ENCODE measurements around the gene TNPO2. TPM values are rescaled to one million over a fixed set of nuclear protein-coding genes. Genes with fewer than 3 reads are reported as not detected.

Gene TNPO2
- total RNA-seq, 4 donors from 2014 or later = 42.8 to 71.9 (median 62.8) TPM

DNA sequence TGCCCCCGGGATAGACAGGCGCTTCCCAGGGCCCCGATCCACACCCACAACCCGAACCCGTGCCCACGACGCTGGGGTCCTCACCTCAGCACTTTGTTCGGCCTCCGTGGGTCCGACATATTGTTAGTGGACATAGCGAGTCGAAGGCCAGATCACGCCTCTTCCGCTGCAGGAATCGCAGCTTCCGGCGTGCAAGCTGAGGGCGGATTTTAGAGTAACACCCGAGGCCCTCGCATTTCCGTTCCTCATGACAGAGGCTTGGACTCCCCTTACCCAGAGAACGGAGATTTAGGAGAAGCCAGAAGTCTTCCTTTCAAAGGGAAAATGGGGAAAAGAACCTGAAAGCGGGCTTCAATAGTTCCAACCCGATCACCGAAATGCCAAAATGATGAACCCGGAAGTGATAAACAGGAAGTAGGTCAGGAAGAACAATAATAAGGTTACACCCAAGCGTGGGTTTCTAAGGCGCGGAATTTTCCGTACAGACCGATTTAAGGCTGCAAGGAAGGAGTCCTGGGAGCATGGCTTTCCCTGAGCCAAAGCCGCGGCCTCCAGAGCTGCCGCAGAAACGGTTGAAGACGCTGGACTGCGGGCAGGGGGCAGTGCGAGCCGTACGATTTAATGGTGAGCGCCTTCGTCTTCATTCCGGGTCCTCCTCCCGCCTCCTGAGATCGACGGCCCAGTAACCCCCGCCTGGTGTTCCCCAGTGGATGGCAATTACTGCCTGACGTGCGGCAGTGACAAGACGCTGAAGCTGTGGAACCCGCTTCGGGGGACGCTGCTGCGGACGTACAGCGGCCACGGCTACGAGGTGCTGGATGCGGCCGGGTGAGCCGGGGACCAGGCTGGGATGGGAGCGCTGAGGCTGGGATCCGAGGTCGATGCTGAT, 54.2 kb downstream of the TNPO2 start:
- TF ChIP-seq EP300 (IDR thresholded peaks at IDR 0.05) (no peak), POLR2AphosphoS5 (IDR thresholded peaks at IDR 0.05) (peak; percentile 77 to 81)
- TF ChIP-seq, protein P1, sequence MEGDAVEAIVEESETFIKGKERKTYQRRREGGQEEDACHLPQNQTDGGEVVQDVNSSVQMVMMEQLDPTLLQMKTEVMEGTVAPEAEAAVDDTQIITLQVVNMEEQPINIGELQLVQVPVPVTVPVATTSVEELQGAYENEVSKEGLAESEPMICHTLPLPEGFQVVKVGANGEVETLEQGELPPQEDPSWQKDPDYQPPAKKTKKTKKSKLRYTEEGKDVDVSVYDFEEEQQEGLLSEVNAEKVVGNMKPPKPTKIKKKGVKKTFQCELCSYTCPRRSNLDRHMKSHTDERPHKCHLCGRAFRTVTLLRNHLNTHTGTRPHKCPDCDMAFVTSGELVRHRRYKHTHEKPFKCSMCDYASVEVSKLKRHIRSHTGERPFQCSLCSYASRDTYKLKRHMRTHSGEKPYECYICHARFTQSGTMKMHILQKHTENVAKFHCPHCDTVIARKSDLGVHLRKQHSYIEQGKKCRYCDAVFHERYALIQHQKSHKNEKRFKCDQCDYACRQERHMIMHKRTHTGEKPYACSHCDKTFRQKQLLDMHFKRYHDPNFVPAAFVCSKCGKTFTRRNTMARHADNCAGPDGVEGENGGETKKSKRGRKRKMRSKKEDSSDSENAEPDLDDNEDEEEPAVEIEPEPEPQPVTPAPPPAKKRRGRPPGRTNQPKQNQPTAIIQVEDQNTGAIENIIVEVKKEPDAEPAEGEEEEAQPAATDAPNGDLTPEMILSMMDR (IDR thresholded peaks at IDR 0.05) = peak in 1 of 3 experiments; percentile 22
- Histone ChIP-seq H3K27me3 (no peaks in the 10 kb centered on the region), H3K4me1 (peaks cover 38 to 63% (median 50%) of the 10 kb centered on the region in 4 donors), H3K4me3 (peak overlapping the region; percentile 66 to 92 (median 72)), H3K9me3 (no peaks in the 10 kb centered on the region), H3K36me3 (peaks cover 18 to 42% (median 34%) of the 10 kb centered on the region in 4 donors), H3K27ac (replicated peaks in 1 of 4) (peak overlapping the region; percentile 89 to 94 (median 92))
- intact Hi-C loops (cut with DNase I) = loop anchor here (5.0 kb wide), 1 partner anchor 53 kb away; the partner anchor contains the start of gene TNPO2
- DNase-seq (ENCODE audit: extremely low spot score) = peak; percentile 97
- WGBS = 0% methylated on average over 17 of the region's 64 CpGs

DNA sequence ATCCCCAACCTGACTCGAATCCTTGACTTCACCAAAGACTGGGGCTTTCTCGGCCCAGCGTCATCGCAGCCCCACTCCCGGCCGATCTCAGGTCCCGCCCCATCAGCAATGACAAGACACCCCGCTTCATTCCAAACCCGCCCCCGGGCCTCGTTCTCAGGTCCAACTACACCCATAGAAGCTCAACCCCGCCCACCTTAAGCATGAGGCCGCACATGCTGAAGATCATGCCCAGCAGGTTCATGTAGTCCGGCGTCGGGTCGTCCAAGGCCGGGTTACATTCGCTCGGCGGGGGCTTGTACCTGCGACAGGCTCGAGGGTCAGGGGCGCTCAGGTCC, 54.8 kb downstream of the TNPO2 start:
- under 1% methylated on average over 17 of the region's 24 CpGs for WGBS
- Histone ChIP-seq H3K27me3 (no peaks in the 10 kb centered on the region), H3K27ac (replicated peaks in 1 of 4) (peak overlapping the region; percentile 89 to 94 (median 92)), H3K4me3 (peak overlapping the region; percentile 66 to 92 (median 72)), H3K9me3 (no peaks in the 10 kb centered on the region), H3K4me1 (peaks cover 38 to 68% (median 52%) of the 10 kb centered on the region in 4 donors), H3K36me3 (peaks cover 13 to 42% (median 34%) of the 10 kb centered on the region in 4 donors)
- DNase-seq (ENCODE audit: extremely low spot score) = peak; percentile 93
- intact Hi-C loops (cut with DNase I) = no loop called here
- TF ChIP-seq EP300 (IDR thresholded peaks at IDR 0.05) = no peak
- no peak for TF ChIP-seq POLR2AphosphoS5 (IDR thresholded peaks at IDR 0.05)
- TF ChIP-seq POLR2A (IDR thresholded peaks at IDR 0.05; ENCODE audit: low read depth) = no peak
- TF ChIP-seq, protein P1 (IDR thresholded peaks at IDR 0.05) = no peak

DNA sequence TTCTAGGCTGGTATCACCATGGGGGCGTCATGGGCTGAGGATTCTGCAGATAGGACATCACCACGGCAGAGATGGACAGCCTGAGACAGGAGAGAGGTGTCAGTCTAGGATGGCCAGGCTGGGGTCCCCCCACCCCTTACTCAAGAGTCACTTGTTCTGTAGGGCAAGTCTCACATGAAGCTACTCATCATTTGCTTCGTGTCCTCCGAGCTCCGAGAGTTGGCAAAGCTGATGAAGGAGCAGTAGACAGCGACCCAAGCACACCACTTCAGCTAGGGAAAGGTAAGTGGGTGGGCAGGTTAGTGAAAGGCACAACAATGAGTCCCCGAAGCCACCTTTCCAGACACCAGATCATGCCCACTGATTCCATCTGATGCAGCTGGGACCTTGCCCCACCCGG, 55.4 kb downstream of the TNPO2 start:
- Histone ChIP-seq H3K36me3 (peaks cover 10 to 42% (median 34%) of the 10 kb centered on the region in 4 donors), H3K4me3 (peak overlapping the region; percentile 66 to 92 (median 72)), H3K27ac (replicated peaks in 1 of 4) (peak overlapping the region; percentile 89 to 94 (median 92)), H3K9me3 (no peaks in the 10 kb centered on the region), H3K4me1 (peaks cover 38 to 68% (median 52%) of the 10 kb centered on the region in 4 donors), H3K27me3 (no peaks in the 10 kb centered on the region)
- TF ChIP-seq POLR2A (IDR thresholded peaks at IDR 0.05; ENCODE audit: low read depth) = no peak
- DNase-seq (ENCODE audit: extremely low spot score) = no peak
- WGBS = 68% methylated on average over 8 of the region's 8 CpGs
- intact Hi-C loops (cut with DNase I) = no loop called here

DNA sequence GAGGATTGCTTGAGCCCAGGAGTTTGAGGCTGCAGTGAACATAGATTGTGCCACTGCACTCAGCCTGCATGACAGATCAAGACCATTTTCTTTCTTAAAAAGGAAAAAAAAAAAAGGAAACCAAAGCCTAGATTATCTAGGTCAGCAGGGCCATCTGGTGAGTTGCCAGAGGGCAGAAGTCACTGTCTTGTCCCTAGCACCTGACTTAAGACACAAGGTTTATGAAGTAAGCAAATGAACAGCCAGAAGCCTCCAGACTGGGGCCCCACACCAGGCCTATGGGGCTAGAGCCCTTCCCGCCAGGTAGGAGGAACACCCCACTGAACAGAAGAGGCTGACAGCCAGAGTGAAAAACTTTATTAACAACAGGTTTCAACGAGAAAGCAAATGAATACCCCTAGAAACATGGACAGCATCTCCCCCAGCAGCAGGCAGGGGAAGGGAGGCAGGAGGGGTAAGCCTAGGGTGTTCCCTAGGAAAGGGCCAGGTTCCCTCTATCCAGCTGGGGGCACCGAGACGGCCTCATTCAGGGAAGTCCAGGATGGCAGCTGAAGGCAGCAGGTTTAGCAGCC, 55.9 kb downstream of the TNPO2 start:
- peak overlapping the region; percentile 77 to 94 (median 88) for H3K27ac ChIP-seq (replicated peaks in 1 of 4)
- DNase-seq (ENCODE audit: extremely low spot score) = no peak
- peaks cover 38 to 68% (median 52%) of the 10 kb centered on the region in 4 donors for H3K4me1 ChIP-seq
- H3K36me3 ChIP-seq = peaks cover 12 to 42% (median 34%) of the 10 kb centered on the region in 4 donors
- H3K27me3 ChIP-seq = no peaks in the 10 kb centered on the region
- WGBS = 80% methylated on average over 4 of the region's 4 CpGs
- intact Hi-C loops (cut with DNase I) = no loop called here
- TF ChIP-seq POLR2AphosphoS5 (IDR thresholded peaks at IDR 0.05) = no peak
- no peak for TF ChIP-seq POLR2A (IDR thresholded peaks at IDR 0.05; ENCODE audit: low read depth)
- no peak for TF ChIP-seq EP300 (IDR thresholded peaks at IDR 0.05)
- TF ChIP-seq, protein P1 (IDR thresholded peaks at IDR 0.05) = no peak
- H3K9me3 ChIP-seq = no peaks in the 10 kb centered on the region
- H3K4me3 ChIP-seq = peak overlapping the region; percentile 66 to 92 (median 74)

All from esophagus muscularis mucosa (tissue), 4 donors.